BLaER1 (cell line): ENCODE measurements around the gene SEMA4D.

Source experiments
- H3K27ac ChIP-seq: shearing (Covaris generic); formaldehyde crosslinking; 2 replicates; pipeline ENCODE4 v1.8.1; 2022
- H3K27me3 ChIP-seq: shearing (Covaris generic); formaldehyde crosslinking; 2 replicates; pipeline ENCODE4 v1.8.1; 2022
- H3K36me3 ChIP-seq: shearing (Covaris generic); formaldehyde crosslinking; 2 replicates; pipeline ENCODE4 v1.8.1; 2022
- H3K4me1 ChIP-seq: shearing (Covaris generic); formaldehyde crosslinking; 2 replicates; pipeline ENCODE4 v1.8.1; 2022
- H3K4me2 ChIP-seq: shearing (Covaris generic); formaldehyde crosslinking; 2 replicates; pipeline ENCODE4 v1.8.1; 2022
- H3K4me3 ChIP-seq: shearing (Covaris generic); formaldehyde crosslinking; 2 replicates; pipeline ENCODE4 v1.8.1; 2022
- H3K9ac ChIP-seq: shearing (Covaris generic); formaldehyde crosslinking; 2 replicates; pipeline ENCODE4 v1.8.1; 2022
- H3K9me3 ChIP-seq: shearing (Covaris generic); formaldehyde crosslinking; 2 replicates; pipeline ENCODE4 v1.8.1; 2022
- H4K20me1 ChIP-seq: shearing (Covaris generic); formaldehyde crosslinking; 2 replicates; pipeline ENCODE4 v1.8.1; 2022
- Cebpa-rat ChIP-seq: shearing (Covaris generic); IDR thresholded peaks from 2 replicates; pipeline ENCODE4 v1.8.1; 2022

The SEMA4D gene

GRCh38 chr9:89359751-89360261, 138.1 kb downstream of the SEMA4D start:
- no peak overlapping the region for H3K27ac ChIP-seq
- peaks cover 96% of the 10 kb centered on the region for H3K36me3 ChIP-seq

DNA sequence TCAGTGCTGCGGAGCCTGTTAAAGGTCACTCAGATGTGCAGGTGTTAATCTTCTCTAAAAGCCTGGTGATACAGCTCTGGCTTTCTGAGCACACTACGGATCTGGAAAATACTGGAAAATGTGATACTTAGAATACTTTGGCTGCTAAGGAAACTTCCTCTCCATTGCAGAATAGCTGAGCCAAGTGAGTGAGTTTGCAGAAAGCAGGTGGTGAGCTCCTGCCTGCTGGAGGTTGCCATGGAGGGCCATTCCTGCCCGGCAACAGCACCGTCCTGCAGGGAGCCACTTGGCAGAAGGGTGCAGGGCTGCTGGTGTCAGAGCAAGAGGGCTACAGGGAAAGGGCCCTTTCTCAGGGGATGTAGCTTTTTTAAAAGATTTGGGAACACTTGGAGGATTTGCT, 138.9 kb downstream of the SEMA4D start:
- H3K36me3 ChIP-seq: peaks cover 100% of the 10 kb centered on the region
- H3K4me2 ChIP-seq: no peak overlapping the region
- H4K20me1 ChIP-seq: peaks cover 67% of the 10 kb centered on the region

More at GRCh38 chr9:89359751-89360261, 138.1 kb downstream of the SEMA4D start:
- no peaks in the 10 kb centered on the region for H3K27me3 ChIP-seq
- H3K4me1 ChIP-seq: no peaks in the 10 kb centered on the region
- H3K9ac ChIP-seq: no peak overlapping the region
- H3K9me3 ChIP-seq: no peaks in the 10 kb centered on the region
- TF ChIP-seq Cebpa-rat: no peak
- H3K4me3 ChIP-seq: no peak overlapping the region
- no peak overlapping the region for H3K4me2 ChIP-seq
- peaks cover 59% of the 10 kb centered on the region for H4K20me1 ChIP-seq

DNA sequence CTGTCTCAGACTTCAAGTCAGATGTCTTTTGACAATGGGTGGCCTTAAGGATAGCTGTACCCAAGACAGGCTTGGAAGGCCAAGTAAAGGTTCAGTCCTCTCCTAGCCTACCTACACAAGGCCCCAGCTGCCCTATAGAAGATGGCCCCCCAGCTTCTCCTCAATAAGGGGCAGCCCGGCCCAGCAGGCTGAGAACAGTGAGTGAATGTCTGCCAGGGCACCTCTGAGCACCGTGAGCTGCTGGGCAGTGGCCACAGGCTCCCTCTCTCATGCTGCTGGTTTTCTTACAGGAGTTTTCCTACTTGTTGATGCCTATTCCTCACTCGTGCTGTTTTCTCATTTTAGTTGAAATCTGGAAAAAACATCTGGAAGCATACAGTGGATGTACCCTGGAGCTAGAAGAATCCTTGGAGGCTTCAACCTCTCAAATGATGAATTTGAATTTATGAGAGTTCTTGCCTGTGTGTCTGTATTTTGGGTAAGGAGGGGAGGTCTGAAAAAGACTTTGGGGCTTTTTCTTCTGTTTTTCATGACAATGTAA, 139.5 kb downstream of the SEMA4D start:
- H3K27ac ChIP-seq: no peak overlapping the region
- TF ChIP-seq Cebpa-rat: no peak
- H4K20me1 ChIP-seq: peaks cover 73% of the 10 kb centered on the region
- no peaks in the 10 kb centered on the region for H3K27me3 ChIP-seq
- no peak overlapping the region for H3K4me3 ChIP-seq
- H3K9me3 ChIP-seq: no peaks in the 10 kb centered on the region
- H3K9ac ChIP-seq: no peak overlapping the region
- no peak overlapping the region for H3K4me2 ChIP-seq
- no peaks in the 10 kb centered on the region for H3K4me1 ChIP-seq
- peaks cover 100% of the 10 kb centered on the region for H3K36me3 ChIP-seq

More for the DNA sequence above, 138.9 kb downstream of the SEMA4D start:
- H3K4me3 ChIP-seq: no peak overlapping the region
- no peaks in the 10 kb centered on the region for H3K4me1 ChIP-seq
- no peak overlapping the region for H3K27ac ChIP-seq
- TF ChIP-seq Cebpa-rat: no peak
- H3K27me3 ChIP-seq: no peaks in the 10 kb centered on the region
- no peaks in the 10 kb centered on the region for H3K9me3 ChIP-seq
- H3K9ac ChIP-seq: no peak overlapping the region

- Histone ChIP-seq H3K4me3 (no peak overlapping the region), H3K36me3 (peaks cover 100% of the 10 kb centered on the region), H3K9ac (no peak overlapping the region), H4K20me1 (peaks cover 79% of the 10 kb centered on the region), H3K4me2 (no peak overlapping the region), H3K27me3 (no peaks in the 10 kb centered on the region), H3K4me1 (no peaks in the 10 kb centered on the region), H3K27ac (no peak overlapping the region), H3K9me3 (no peaks in the 10 kb centered on the region)
- no peak for TF ChIP-seq Cebpa-rat
Measured at GRCh38 chr9:89357331-89358197, 140.3 kb downstream of the SEMA4D start.

DNA sequence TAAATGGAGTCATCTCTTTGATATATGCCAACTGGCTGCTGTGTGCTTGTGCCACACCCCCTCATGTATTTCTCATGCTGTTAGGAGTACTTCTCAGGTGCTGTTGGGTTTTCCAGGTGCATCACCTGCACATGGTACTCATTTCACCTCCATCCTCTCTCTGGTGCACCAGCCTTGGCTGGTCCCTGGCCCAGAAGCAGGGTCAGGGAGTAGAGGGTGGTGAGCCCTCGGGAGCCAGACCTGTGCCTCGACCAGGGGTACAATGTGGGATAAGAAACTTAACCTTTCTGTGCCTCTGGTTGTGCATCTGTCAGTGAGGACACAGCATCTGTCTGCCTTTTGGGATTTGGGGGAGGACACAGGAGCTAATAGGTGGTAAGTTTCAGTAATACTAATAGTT, 141.1 kb downstream of the SEMA4D start:
- H3K4me3 ChIP-seq: no peak overlapping the region
- H4K20me1 ChIP-seq: peaks cover 77% of the 10 kb centered on the region
- H3K9ac ChIP-seq: no peak overlapping the region
- no peaks in the 10 kb centered on the region for H3K4me1 ChIP-seq
- no peak for TF ChIP-seq Cebpa-rat
- no peaks in the 10 kb centered on the region for H3K27me3 ChIP-seq
- peaks cover 100% of the 10 kb centered on the region for H3K36me3 ChIP-seq
- H3K9me3 ChIP-seq: no peaks in the 10 kb centered on the region
- no peak overlapping the region for H3K4me2 ChIP-seq
- H3K27ac ChIP-seq: no peak overlapping the region

DNA sequence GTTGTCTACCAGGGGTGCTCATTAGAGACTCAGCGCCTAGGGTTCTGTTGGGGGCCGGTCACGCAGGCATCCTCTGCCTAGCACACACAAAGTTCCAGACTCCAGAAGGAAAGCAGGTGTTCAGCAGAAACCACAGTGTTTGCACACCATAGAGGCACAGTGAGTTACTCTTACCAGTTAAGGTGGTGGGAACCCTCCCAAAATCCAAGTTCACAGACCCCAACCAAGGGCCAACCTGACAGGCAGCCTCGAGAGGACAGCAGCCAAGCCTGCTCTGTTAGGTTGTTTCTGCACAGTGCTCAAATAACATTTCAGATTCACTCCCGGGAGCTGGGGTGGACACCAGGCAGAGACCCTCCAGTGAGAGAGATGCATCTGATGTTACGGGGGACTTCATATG, 143.4 kb downstream of the SEMA4D start:
- no peaks in the 10 kb centered on the region for H3K27me3 ChIP-seq
- no peaks in the 10 kb centered on the region for H3K4me1 ChIP-seq
- H3K4me3 ChIP-seq: no peak overlapping the region
- H3K27ac ChIP-seq: no peak overlapping the region
- no peak for TF ChIP-seq Cebpa-rat
- no peak overlapping the region for H3K4me2 ChIP-seq
- peaks cover 70% of the 10 kb centered on the region for H4K20me1 ChIP-seq
- H3K36me3 ChIP-seq: peaks cover 100% of the 10 kb centered on the region
- no peak overlapping the region for H3K9ac ChIP-seq
- no peaks in the 10 kb centered on the region for H3K9me3 ChIP-seq

GRCh38 chr9:89353989-89354388, 143.9 kb downstream of the SEMA4D start:
- no peak overlapping the region for H3K4me3 ChIP-seq
- H3K4me2 ChIP-seq: no peak overlapping the region
- H3K9me3 ChIP-seq: no peaks in the 10 kb centered on the region
- H3K9ac ChIP-seq: no peak overlapping the region
- no peak for TF ChIP-seq Cebpa-rat
- H4K20me1 ChIP-seq: peaks cover 71% of the 10 kb centered on the region
- H3K4me1 ChIP-seq: no peaks in the 10 kb centered on the region
- peaks cover 100% of the 10 kb centered on the region for H3K36me3 ChIP-seq
- H3K27ac ChIP-seq: no peak overlapping the region
- no peaks in the 10 kb centered on the region for H3K27me3 ChIP-seq

GRCh38 chr9:89352874-89353649, 144.9 kb downstream of the SEMA4D start:
- Histone ChIP-seq H3K4me3 (no peak overlapping the region), H3K9ac (no peak overlapping the region), H3K27ac (no peak overlapping the region), H3K4me1 (no peaks in the 10 kb centered on the region), H3K4me2 (no peak overlapping the region), H3K27me3 (no peaks in the 10 kb centered on the region), H3K9me3 (no peaks in the 10 kb centered on the region), H4K20me1 (peaks cover 78% of the 10 kb centered on the region), H3K36me3 (peaks cover 100% of the 10 kb centered on the region)
- no peak for TF ChIP-seq Cebpa-rat

GRCh38 chr9:89352451-89352850, 145.5 kb downstream of the SEMA4D start:
- H3K27ac ChIP-seq: no peak overlapping the region
- no peak overlapping the region for H3K4me3 ChIP-seq
- H3K4me1 ChIP-seq: no peaks in the 10 kb centered on the region
- H3K9ac ChIP-seq: no peak overlapping the region
- peaks cover 73% of the 10 kb centered on the region for H4K20me1 ChIP-seq
- H3K27me3 ChIP-seq: no peaks in the 10 kb centered on the region
- TF ChIP-seq Cebpa-rat: no peak
- H3K9me3 ChIP-seq: no peaks in the 10 kb centered on the region
- H3K4me2 ChIP-seq: no peak overlapping the region
- H3K36me3 ChIP-seq: peaks cover 100% of the 10 kb centered on the region
